HCT116 (cell line): ENCODE data around the gene HNRNPDL. TPM values are rescaled to one million over a fixed set of nuclear protein-coding genes. Genes with fewer than 3 reads are reported as not detected.
"Not testable (repeated sequence)": the region's sequence is repeated elsewhere in the genome, so short reads cannot be mapped to it uniquely, and the experiment has no call there.

ENCODE experiments used
- ATAC-seq: fragments of 200-7000 bp; cut with Tn5 transposase; 2 replicates; pipeline ENCODE4 v1.9.1; 2020; ENCODE audit warnings: mild to moderate bottlenecking, moderate library complexity
- BruUV-seq: library from RNA; stranded (reverse); fragments of 400-500 nt; replicated peaks from 2 replicates; lab custom pipeline; 2021; lab: Mats Ljungman, UMichigan
- CTCF ChIA-PET: fragments of 300-600 bp; sonication (Branson Sonifier 250); formaldehyde crosslinking; loops from one replicate; lab custom pipeline; 2021; ENCODE audit warnings: antibody characterized with exemption; lab: Charles Lee
- POLR2A ChIA-PET: fragments of 300-600, 350-600 bp; sonication (Branson Sonifier 250); formaldehyde crosslinking; loops from one replicate; lab custom pipeline; 2021; ENCODE audit warnings: antibody characterized with exemption; lab: Charles Lee
- RAD21 ChIA-PET, 2 experiments: fragments of 300-600 bp; sonication (Branson Sonifier 250); formaldehyde crosslinking; loops; one replicate each; lab custom pipeline; 2023; ENCODE audit warnings: low total read pairs in 2 of 2; ENCODE audit not compliant: uncharacterized antibody in 2 of 2, unreplicated experiment in 2 of 2, low non-redundant PET in 1 of 2; lab: Charles Lee
- DNase-seq: peaks from one replicate; pipeline ENCODE4 v3.0.0-alpha.2; 2010; ENCODE audit warnings: low read depth, low spot score
- H2AFZ ChIP-seq: fragments of 200-600 bp; shearing (Covaris generic), sonication (generic); 2 replicates; pipeline ENCODE4 v1.6.1; 2017; ENCODE audit warnings: low read depth, mixed run types, mixed read lengths, antibody characterized with exemption, low read length; ENCODE audit not compliant: poor library complexity, severe bottlenecking
- H3K27ac ChIP-seq: 2 replicates; pipeline ENCODE4 v1.5.1; 2012; ENCODE audit warnings: low read depth, low read length
- H3K27me3 ChIP-seq: fragments of 200-600 bp; sonication (generic); 2 replicates; pipeline ENCODE4 v1.6.1; 2016; ENCODE audit warnings: mixed run types, low read length, mixed read lengths; ENCODE audit not compliant: insufficient read depth
- H3K36me3 ChIP-seq, 2 experiments: fragments of 200-500 bp in 1 of 2; fragments of 200-600 bp in 1 of 2; sonication (Bioruptor generic) in 1 of 2; sonication (generic) in 1 of 2; 2 replicates each; pipeline versions ENCODE4 v1.5.1 to v1.6.1; 2014 to 2016; ENCODE audit warnings: low read length in 2 of 2, inconsistent platforms in 1 of 2, mixed read lengths in 1 of 2, mixed run types in 1 of 2; ENCODE audit not compliant: insufficient read depth in 2 of 2, control insufficient read depth in 1 of 2
- H3K4me1 ChIP-seq, 2 experiments: fragments of 200-600 bp in 1 of 2; sonication (generic) in 1 of 2; 2 replicates each; pipeline versions ENCODE4 v1.5.1 to v1.6.1; 2012 to 2017; ENCODE audit warnings: low read length in 2 of 2, inconsistent platforms in 1 of 2, mild to moderate bottlenecking in 1 of 2, mixed read lengths in 1 of 2, mixed run types in 1 of 2, moderate library complexity in 1 of 2; ENCODE audit not compliant: insufficient read depth in 2 of 2, control insufficient read depth in 1 of 2
- H3K4me2 ChIP-seq: fragments of 200-600 bp; sonication (generic); 2 replicates; pipeline ENCODE4 v1.6.1; 2017; ENCODE audit warnings: mixed run types, low read length, mixed read lengths
- H3K4me3 ChIP-seq, 2 experiments: fragments of 200-600 bp in 1 of 2; sonication (generic) in 1 of 2; replicated peaks in 1 of 2; 2 replicates each; pipeline ENCODE4 v1.5.1; 2011 to 2016; ENCODE audit warnings: low read length in 2 of 2, control low read depth in 1 of 2, low read depth in 1 of 2, mild to moderate bottlenecking in 1 of 2, mixed read lengths in 1 of 2, mixed run types in 1 of 2
- H3K79me2 ChIP-seq: fragments of 200-600 bp; sonication (generic); 2 replicates; pipeline ENCODE4 v1.6.1; 2017; ENCODE audit warnings: mild to moderate bottlenecking, mixed run types, low read length, moderate library complexity, mixed read lengths; ENCODE audit not compliant: insufficient read depth
- H3K9ac ChIP-seq: fragments of 200-600 bp; sonication (generic); 2 replicates; pipeline ENCODE4 v1.6.1; 2016; ENCODE audit warnings: low read length, mixed read lengths
- H3K9me2 ChIP-seq: fragments of 200-600 bp; sonication (generic), shearing (Covaris generic); 2 replicates; pipeline ENCODE4 v1.6.1; 2017; ENCODE audit warnings: mixed run types, mild to moderate bottlenecking, moderate library complexity; ENCODE audit not compliant: insufficient read depth
- H3K9me3 ChIP-seq, 2 experiments: fragments of 200-500 bp in 1 of 2; fragments of 200-600 bp in 1 of 2; sonication (Bioruptor generic) in 1 of 2; sonication (generic) in 1 of 2; 2 replicates each; pipeline ENCODE4 v1.6.1; 2014 to 2017; ENCODE audit warnings: low read length in 2 of 2, mixed read lengths in 2 of 2, inconsistent platforms in 1 of 2, low read depth in 1 of 2, mild to moderate bottlenecking in 1 of 2, mixed run types in 1 of 2, moderate library complexity in 1 of 2; ENCODE audit not compliant: control insufficient read depth in 1 of 2, insufficient read depth in 1 of 2
- H4K20me1 ChIP-seq: fragments of 200-600 bp; sonication (generic), shearing (Covaris generic); 2 replicates; pipeline ENCODE4 v1.6.1; 2017; ENCODE audit warnings: mixed run types, mild to moderate bottlenecking, moderate library complexity; ENCODE audit not compliant: insufficient read depth
- CTCF ChIP-seq, 3 experiments: fragments of 200-600 bp in 1 of 3; sonication (generic) in 1 of 3; IDR thresholded peaks in 2 of 3; conservative IDR thresholded peaks in 1 of 3; 2 replicates each; pipeline ENCODE4 v1.5.1; 2012 to 2017; ENCODE audit warnings: low read depth in 2 of 3, low read length in 2 of 3, antibody characterized with exemption in 1 of 3, borderline replicate concordance in 1 of 3, control low read depth in 1 of 3, mild to moderate bottlenecking in 1 of 3, mixed read lengths in 1 of 3, mixed run types in 1 of 3, moderate library complexity in 1 of 3; ENCODE audit not compliant: insufficient read depth in 1 of 3
- ELF1 ChIP-seq: IDR thresholded peaks from 2 replicates; pipeline ENCODE4 v1.6.1; 2012; ENCODE audit warnings: low read depth, borderline replicate concordance
- JUND ChIP-seq: IDR thresholded peaks from 2 replicates; pipeline ENCODE4 v1.6.1; 2012
- POLR2AphosphoS5 ChIP-seq: IDR thresholded peaks from 2 replicates; pipeline ENCODE4 v1.6.1; 2011; ENCODE audit warnings: mild to moderate bottlenecking, low read depth, low read length, moderate library complexity
- RAD21 ChIP-seq: IDR thresholded peaks from 2 replicates; pipeline ENCODE4 v1.6.1; 2012; ENCODE audit warnings: low read depth, mild to moderate bottlenecking
- YY1 ChIP-seq: IDR thresholded peaks from 2 replicates; pipeline ENCODE4 v1.6.1; 2011; ENCODE audit warnings: low read length, low read depth, moderate library complexity, mild to moderate bottlenecking; ENCODE audit not compliant: insufficient replicate concordance; ENCODE audit errors: extremely low read depth
- intact Hi-C: fragments of 100-400 bp; cut with micrococcal nuclease; formaldehyde crosslinking; loops from 2 replicates; pipeline ENCODE4 v1.10.0; 2022
- total RNA-seq: library from RNA; stranded (reverse); gene quantifications from one replicate; pipeline ENCODE4 v1.2.1, GENCODE V29; 2021; ENCODE audit not compliant: unreplicated experiment

Gene HNRNPDL
- total RNA-seq, 1 experiment from 2014 or later, result 206 TPM

DNA sequence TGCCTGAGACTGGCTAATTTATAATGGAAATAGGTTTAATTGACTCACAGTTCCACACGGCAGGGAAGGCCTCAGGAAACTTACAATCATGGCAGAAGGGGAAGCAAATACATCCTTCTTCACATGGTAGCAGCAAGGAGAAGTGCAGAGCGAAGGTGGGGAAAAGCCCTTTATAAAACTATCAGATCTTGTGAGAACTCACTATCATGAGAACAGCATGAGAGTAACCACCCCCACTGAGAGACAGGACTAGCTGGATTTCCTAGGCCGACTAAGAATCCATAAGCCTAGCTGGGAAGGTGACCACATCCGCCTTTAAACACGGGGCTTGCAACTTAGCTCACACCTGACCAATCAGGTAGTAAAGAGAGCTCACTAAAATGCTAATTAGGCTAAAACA lies 42.8 kb upstream of the HNRNPDL start:
- DNase-seq, RAD21 ChIA-PET, H2AFZ ChIP-seq, H3K9ac ChIP-seq, CTCF ChIA-PET, H3K9me3 ChIP-seq, H3K4me3 ChIP-seq, H3K36me3 ChIP-seq, POLR2A ChIA-PET, H3K79me2 ChIP-seq, intact Hi-C loops, H3K27ac ChIP-seq, H3K9me2 ChIP-seq, ATAC-seq, H4K20me1 ChIP-seq, H3K4me1 ChIP-seq, H3K4me2 ChIP-seq, H3K27me3 ChIP-seq, BruUV-seq: not testable (repeated sequence)

- intact Hi-C loops, result no loop called here
- TF ChIP-seq POLR2AphosphoS5 (no peak), ELF1 (no peak), JUND (no peak), RAD21 (peak; percentile 32), CTCF (IDR thresholded peaks at IDR 0.05 in 2 of 3, conservative IDR thresholded peaks at IDR 0.05 in 1 of 3; ENCODE audit: borderline replicate concordance in 1 of 3, insufficient read depth in 1 of 3, low read depth in 2 of 3, low read length in 2 of 3) (0 out of 6 replicates have a peak, but pooled peaks of 1 of the 3 experiments have one; percentile 3), YY1 (no peak)
- Histone ChIP-seq H3K4me2 (no peak overlapping the region), H3K27me3 (no peaks in the 10 kb centered on the region), H3K27ac (no peak overlapping the region), H3K4me3 (no peak overlapping the region), H4K20me1 (no peaks in the 10 kb centered on the region), H3K9me2 (no peaks in the 10 kb centered on the region; the same call in 1 of the 2 replicates), H3K9me3 (no peaks in the 10 kb centered on the region), H3K4me1 (no peaks in the 10 kb centered on the region), H2AFZ (no peak overlapping the region), H3K9ac (no peak overlapping the region), H3K36me3 (0 out of 4 replicates have a peak, but pooled peaks cover 0 to 7% of the 10 kb centered on the region in 2 experiments), H3K79me2 (no peaks in the 10 kb centered on the region)
- RAD21 ChIA-PET, result no interaction called here
- ATAC-seq, result no peak; the same call in 1 of the 2 replicates
- POLR2A ChIA-PET, result no interaction called here
- CTCF ChIA-PET, result interaction anchor here (1.0 to 1.6 kb wide), 2 partner anchors 7 to 269 kb away, joined by 3 to 6 read pairs; no protein-coding TSS in a partner anchor
- no TSS peak for BruUV-seq
- no peak for DNase-seq
These were observed 39.6 kb upstream of the HNRNPDL start for GRCh38 chr4:82469791-82470345.
